T-helper 2 cell treated with Interferon-gamma antibody and Interleukin-4, amounts not matched to agents 5 μg/mL and 100 μg/mL, for 36 hours (primary cell): ENCODE measurements around the gene FOXP2.

Source experiments
- DNase-seq: peaks from one replicate; pipeline ENCODE4 v3.0.0; 2021; ENCODE audit warnings: low spot score
- H3K27ac Mint-ChIP-seq: one replicate; pipeline ENCODE4 v1.8.0; 2021; ENCODE audit warnings: mild to moderate bottlenecking, mixed read lengths
- H3K27me3 Mint-ChIP-seq: one replicate; pipeline ENCODE4 v1.8.0; 2021; ENCODE audit warnings: low read depth, mixed read lengths
- H3K36me3 Mint-ChIP-seq: one replicate; pipeline ENCODE4 v1.8.0; 2021; ENCODE audit warnings: low read depth, mixed read lengths
- H3K4me1 Mint-ChIP-seq: one replicate; pipeline ENCODE4 v1.8.0; 2021; ENCODE audit warnings: low read depth, mixed read lengths
- H3K4me3 Mint-ChIP-seq: one replicate; pipeline ENCODE4 v1.8.0; 2022; ENCODE audit warnings: mild to moderate bottlenecking, moderate library complexity, mixed read lengths
- H3K9me3 Mint-ChIP-seq: one replicate; pipeline ENCODE4 v1.8.0; 2021; ENCODE audit warnings: mixed read lengths

The FOXP2 gene

DNA sequence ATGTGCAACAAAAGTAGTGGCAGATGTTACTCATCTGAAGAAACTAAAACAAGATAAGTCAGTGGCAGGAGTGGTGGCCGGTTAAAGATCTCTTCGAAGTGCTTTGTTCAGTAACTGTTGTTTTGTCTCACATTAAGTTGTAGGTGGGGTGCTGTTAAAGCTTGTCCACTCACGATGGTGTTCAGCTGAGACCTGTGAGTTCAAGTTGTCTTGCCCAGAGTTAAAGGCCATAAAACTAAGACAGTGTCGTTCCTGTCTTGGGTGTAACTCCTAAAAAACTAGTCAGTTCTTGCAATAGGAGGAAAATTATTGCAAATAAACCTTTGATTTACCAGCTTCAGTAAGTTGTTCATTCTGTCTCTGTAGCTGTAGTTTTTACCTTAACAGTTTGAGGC lies 857 bp upstream of the FOXP2 start:
- H3K9me3 Mint-ChIP-seq: no peaks in the 10 kb centered on the region
- no peak for DNase-seq
- no peaks in the 10 kb centered on the region for H3K27me3 Mint-ChIP-seq
- H3K27ac Mint-ChIP-seq: no peak overlapping the region
- no peaks in the 10 kb centered on the region for H3K4me1 Mint-ChIP-seq
- H3K4me3 Mint-ChIP-seq: no peak overlapping the region
- no peaks in the 10 kb centered on the region for H3K36me3 Mint-ChIP-seq

DNA sequence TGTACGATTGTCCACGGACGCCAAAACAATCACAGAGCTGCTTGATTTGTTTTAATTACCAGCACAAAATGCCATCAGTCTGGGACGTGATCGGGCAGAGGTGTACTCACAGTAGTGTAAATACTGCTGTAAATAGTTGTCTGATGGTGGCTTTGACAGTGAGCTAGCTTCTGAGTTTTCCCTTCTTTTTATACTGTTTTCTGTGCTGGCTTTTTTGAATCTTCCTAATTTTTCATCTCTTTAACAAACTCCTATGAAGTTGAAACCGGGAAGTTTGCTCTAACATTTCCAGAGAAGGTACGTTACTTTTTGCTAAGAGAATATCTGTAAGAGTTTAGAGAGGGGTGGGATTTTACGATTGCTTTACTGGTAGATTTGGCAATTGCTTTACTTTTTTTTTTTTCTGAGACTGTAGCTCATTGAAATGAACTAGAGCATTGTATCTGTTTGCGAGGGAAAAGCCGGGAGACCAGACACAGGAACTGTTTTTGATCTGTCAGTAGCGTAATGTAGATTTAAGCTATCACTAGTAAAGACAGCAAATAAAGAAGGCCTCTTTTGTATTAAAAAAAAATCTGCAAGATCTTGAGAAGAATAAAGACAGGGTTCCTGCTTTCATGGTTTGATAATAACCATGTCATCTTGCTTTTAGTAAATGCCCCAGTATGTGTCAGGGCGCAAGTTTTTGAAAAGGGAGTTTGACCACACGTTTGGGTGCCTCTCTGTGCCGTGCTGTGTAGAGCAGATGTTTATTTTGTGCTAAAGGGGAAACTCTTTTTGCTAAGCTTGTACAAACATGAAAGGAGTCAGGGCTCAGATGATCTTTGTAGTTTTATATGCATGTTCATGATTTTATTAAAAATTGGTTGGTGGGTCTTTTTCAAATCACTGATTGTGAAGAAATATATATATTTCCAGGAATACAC lies 712 bp downstream of the FOXP2 start:
- Mint-ChIP-seq H3K4me1 (no peaks in the 10 kb centered on the region), H3K4me3 (no peak overlapping the region), H3K36me3 (no peaks in the 10 kb centered on the region), H3K27ac (no peak overlapping the region), H3K27me3 (no peaks in the 10 kb centered on the region), H3K9me3 (no peaks in the 10 kb centered on the region)
- DNase-seq: no peak

DNA sequence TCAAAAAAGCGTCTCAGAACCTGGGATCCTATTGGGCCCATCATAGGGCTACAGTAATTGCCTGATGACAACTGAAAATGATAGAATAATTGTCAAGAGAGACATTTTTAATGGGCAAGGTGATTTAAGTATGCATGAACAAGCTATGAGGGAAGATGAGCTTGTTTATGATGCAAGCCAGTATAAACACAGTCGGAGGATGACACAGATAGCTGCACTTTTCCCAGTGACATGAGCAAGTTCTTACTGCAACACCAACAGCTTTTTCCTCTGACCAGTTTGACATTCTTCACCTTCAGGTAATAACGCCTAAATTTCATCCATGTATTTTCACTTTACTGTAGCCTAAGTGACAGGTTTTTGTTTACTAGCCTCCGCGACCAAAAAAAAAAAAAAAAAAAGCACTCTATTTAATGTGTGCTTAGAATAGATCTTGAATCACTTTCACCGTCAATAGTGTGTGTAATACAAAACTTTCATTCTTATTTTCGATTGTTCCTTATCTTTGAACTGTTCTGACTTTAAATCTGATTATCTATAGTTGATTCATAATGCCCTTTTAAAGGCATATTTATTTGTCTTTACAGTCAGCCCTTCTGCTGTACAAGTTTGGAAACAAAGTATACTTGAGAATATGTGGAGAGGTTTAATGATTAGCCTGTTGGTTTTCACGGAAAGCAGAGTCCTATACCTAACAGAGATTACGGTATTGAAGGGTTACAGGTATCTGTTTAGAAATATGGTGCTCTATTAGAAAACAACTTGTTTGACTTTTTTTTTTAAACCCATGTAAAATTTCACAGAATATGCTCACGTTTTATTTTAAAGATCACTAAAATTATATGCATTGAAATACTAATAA lies 1.7 kb downstream of the FOXP2 start:
- no peaks in the 10 kb centered on the region for H3K36me3 Mint-ChIP-seq

DNA sequence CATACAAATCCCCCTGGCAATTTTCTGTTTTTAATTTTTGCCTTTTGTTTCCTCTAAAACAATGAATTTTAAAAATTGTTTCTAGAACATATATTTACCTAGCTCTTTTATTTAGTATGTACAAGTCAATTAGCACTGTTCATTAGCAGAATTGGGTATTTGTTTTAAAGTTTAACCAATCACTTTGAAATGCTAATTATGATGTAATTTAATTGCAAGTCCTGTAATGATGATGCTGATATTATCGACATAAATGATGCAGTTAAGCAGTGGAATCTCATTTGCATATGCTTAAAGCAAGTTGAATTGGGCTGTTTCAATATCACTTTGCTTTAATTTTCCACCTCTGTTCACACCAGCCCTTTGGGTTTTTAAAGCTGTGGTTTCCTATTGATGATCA lies 2.7 kb downstream of the FOXP2 start:
- Mint-ChIP-seq H3K27me3 (no peaks in the 10 kb centered on the region), H3K4me3 (no peak overlapping the region), H3K9me3 (no peaks in the 10 kb centered on the region), H3K4me1 (no peaks in the 10 kb centered on the region), H3K36me3 (no peaks in the 10 kb centered on the region), H3K27ac (no peak overlapping the region)
- no peak for DNase-seq

More for the DNA sequence above, 1.7 kb downstream of the FOXP2 start:
- Mint-ChIP-seq H3K27me3 (no peaks in the 10 kb centered on the region), H3K9me3 (no peaks in the 10 kb centered on the region), H3K27ac (no peak overlapping the region), H3K4me1 (no peaks in the 10 kb centered on the region), H3K4me3 (no peak overlapping the region)
- no peak for DNase-seq

DNA sequence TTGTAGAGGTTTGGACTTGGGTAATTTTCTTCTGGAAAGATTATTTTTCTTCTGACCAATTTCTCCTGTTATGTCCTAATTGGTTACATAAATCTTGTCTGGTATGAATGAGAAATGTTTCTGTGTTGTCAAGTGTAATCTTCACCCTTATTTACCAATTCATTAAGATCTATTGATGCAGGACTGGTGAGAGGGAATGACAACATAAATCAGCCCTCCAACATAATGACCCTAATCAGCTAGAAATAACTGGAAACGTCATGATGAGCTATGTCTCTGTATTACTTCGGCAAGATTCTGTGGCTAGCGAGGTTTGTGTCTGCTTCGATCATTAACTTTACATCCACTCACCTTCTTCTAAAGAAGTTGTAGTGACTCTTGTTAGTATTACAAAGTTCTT lies 3.5 kb downstream of the FOXP2 start:
- Mint-ChIP-seq H3K4me3 (no peak overlapping the region), H3K36me3 (no peaks in the 10 kb centered on the region), H3K9me3 (no peaks in the 10 kb centered on the region), H3K27ac (no peak overlapping the region), H3K4me1 (no peaks in the 10 kb centered on the region), H3K27me3 (no peaks in the 10 kb centered on the region)
- no peak for DNase-seq

DNA sequence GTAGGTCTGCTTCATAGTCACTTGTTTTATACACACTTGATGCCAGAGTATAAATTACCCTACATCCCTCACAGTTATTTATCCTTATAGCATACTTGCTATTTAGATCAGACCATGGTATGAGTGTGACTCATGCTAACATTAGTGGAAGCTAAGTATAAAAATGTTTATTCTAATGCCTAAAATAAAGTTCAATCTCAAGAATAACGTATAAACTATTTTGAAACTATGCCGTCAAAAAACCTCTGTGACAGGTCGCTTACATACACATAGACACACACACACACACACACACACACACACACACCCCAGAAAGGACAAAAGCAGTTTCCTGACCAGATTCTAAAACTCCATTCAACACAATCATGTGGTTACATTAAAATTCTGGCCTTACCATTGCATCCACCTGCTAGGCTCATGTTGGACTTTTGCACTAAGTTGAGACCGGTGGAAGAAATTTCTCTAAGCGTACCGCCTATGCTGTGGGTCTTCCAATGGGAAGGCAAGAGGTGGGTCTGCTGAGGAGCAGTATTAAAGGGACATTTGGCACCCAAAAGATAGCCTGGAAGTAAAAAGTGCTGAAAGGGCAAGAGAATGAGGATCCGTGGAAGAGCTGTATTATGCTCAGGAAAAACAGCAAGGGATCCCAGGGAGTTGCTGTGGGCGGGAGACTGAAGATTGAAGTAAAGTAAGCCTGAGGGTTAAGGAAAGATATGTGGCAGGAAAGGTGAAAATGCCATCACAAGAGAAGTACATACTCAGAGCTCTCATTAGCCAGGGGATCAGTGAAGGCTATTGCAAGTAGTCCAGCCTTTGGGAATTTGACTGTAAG lies 5.0 kb downstream of the FOXP2 start:
- no peak for DNase-seq
- Mint-ChIP-seq H3K4me3 (no peak overlapping the region), H3K4me1 (no peaks in the 10 kb centered on the region), H3K27ac (no peak overlapping the region), H3K27me3 (no peaks in the 10 kb centered on the region), H3K9me3 (no peaks in the 10 kb centered on the region), H3K36me3 (no peaks in the 10 kb centered on the region)

DNA sequence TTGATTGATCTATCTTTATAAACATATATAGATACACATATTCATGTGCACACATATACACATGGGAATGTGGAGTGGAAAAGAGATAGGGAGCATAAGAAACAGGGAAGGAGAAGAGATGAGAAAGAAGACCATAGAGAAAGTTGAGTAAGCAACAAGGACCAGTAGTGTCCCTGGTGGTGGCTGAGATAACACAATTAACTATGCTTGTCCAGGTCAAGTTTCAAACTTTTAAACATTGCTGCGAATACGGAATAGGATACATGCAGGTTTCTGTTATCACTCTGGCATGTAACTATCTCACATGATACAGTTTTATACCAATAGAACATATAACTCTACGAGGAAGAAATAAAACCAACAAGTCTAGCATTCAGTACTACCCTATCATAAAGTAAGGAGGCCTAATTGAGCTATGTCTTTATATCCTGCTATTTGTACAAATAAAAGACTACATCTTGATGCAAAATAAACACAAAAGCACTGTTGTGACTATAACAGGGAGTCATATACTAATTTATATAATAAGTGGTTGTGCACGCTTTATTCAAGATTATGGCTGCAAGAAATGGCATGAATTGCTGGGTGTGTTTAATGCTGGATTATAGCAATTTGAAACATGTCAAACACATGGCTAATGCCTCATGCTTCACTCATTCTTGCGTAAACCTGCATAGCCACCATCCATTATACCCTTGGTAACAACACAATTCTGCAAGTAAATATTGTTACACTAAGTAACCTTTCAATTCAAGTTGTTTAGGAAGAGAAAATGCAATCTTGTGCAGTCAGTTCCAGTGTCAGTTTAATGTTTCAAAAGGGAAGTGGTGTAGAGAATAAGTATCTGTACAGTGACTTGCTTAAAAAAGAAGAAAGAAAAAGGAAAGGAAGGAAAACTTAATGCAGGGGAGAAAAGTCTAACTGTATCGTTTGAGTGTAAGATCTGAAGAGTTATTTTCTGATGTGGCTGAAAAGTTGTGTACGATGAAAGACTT lies 8.2 kb downstream of the FOXP2 start:
- Mint-ChIP-seq H3K27me3 (no peaks in the 10 kb centered on the region), H3K27ac (no peak overlapping the region), H3K36me3 (no peaks in the 10 kb centered on the region), H3K4me1 (no peaks in the 10 kb centered on the region), H3K9me3 (no peaks in the 10 kb centered on the region), H3K4me3 (no peak overlapping the region)
- no peak for DNase-seq

DNA sequence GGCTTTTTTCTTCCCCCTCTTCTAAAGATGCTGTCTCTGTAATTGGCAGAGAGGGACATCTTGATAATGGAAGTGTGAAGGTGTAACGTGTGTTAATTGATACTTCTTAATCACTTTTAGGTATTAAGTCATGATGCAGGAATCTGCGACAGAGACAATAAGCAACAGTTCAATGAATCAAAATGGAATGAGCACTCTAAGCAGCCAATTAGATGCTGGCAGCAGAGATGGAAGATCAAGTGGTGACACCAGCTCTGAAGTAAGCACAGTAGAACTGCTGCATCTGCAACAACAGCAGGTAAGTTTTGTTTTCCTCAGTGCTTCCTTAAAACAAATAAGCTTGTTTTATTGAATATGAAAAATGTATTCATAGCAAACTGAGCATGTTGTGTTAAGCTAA lies 11.8 kb downstream of the FOXP2 start:
- no peak overlapping the region for H3K27ac Mint-ChIP-seq
- H3K9me3 Mint-ChIP-seq: no peaks in the 10 kb centered on the region
- no peaks in the 10 kb centered on the region for H3K27me3 Mint-ChIP-seq
- no peaks in the 10 kb centered on the region for H3K4me1 Mint-ChIP-seq
- no peak overlapping the region for H3K4me3 Mint-ChIP-seq
- no peaks in the 10 kb centered on the region for H3K36me3 Mint-ChIP-seq
- DNase-seq: no peak

DNA sequence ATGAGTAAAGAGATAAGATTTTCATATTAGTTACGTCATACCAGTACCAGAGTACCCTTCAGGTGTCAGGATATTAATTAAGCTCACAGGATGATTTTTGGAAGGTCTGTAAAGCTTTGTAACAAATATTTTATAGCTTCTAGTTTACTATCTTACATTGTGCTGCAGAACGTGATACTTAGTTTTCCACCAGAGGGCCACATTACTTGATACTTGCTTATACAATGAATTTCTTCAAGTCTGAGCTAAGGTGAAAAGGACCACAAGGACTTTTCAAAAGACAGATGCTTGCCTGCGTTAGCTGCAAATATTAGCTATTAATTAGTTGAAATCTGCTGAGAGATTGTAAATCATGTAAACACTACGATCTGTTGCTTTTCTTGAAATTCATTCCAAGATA lies 12.2 kb downstream of the FOXP2 start:
- Mint-ChIP-seq H3K4me1 (no peaks in the 10 kb centered on the region), H3K27me3 (no peaks in the 10 kb centered on the region), H3K27ac (no peak overlapping the region), H3K36me3 (no peaks in the 10 kb centered on the region), H3K4me3 (no peak overlapping the region), H3K9me3 (no peaks in the 10 kb centered on the region)
- DNase-seq: no peak

DNA sequence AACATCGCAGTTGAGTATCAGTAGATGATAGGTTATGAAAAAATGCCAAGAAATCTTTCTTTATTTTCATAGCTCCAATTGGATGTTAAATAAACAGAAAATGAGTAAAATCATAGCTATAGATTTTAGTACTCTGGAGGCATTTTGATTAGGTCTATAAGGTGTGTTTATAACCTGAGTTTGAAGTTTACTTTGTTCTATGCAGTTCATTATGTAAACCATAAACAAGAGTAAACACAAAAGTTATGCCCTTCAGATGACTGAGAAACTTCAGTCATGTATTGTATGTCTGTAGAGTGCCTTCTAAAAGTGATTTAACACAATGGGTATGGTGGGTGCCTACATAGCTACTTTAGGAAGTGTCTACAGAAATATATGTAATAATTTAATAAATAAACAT lies 13.6 kb downstream of the FOXP2 start:
- DNase-seq: no peak
- Mint-ChIP-seq H3K4me3 (no peak overlapping the region), H3K9me3 (no peaks in the 10 kb centered on the region), H3K4me1 (no peaks in the 10 kb centered on the region), H3K27me3 (no peaks in the 10 kb centered on the region), H3K36me3 (no peaks in the 10 kb centered on the region), H3K27ac (no peak overlapping the region)

DNA sequence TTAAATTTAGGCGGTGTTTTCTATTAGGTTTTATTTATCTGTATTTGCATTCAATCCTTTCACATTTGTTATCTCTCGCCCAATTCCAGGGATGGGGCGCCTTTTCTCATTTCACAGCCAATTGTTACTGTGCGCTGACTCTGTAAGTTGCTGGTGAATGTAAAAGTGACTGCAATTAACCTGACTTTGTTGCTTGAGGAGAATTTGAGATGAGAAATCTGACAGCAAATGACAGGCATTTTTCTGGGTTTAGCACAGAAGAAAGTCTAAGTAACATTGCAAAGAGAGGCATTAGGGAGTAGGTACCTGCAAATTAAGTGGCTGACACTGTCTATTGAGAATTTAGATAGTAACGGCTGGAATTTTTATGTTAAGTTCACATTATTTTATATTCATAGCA lies 16.6 kb downstream of the FOXP2 start:
- Mint-ChIP-seq H3K27ac (no peak overlapping the region), H3K4me3 (no peak overlapping the region), H3K4me1 (no peaks in the 10 kb centered on the region), H3K9me3 (no peaks in the 10 kb centered on the region), H3K36me3 (no peaks in the 10 kb centered on the region), H3K27me3 (no peaks in the 10 kb centered on the region)
- DNase-seq: no peak

DNA sequence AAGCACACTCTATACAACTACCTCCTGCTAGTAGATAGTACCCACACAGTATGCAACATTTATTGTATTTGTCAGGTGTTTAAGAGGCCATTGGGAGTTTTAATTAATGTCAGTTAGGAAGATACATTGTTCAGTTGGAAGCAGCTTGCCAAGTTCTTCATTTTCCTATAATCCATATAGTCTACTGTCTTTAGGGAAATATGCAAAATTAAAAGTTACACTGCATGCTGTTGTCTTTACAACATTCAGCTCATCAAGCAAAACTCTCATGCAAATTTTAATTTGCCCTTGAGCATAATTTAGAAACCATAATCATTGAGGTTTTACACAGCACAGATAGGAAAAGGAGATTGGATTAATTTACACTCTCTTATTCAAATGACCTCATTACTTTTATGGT lies 17.4 kb downstream of the FOXP2 start:
- H3K27me3 Mint-ChIP-seq: no peaks in the 10 kb centered on the region
- no peaks in the 10 kb centered on the region for H3K4me1 Mint-ChIP-seq
- H3K9me3 Mint-ChIP-seq: no peaks in the 10 kb centered on the region
- no peak for DNase-seq
- H3K27ac Mint-ChIP-seq: no peak overlapping the region
- no peak overlapping the region for H3K4me3 Mint-ChIP-seq
- no peaks in the 10 kb centered on the region for H3K36me3 Mint-ChIP-seq

DNA sequence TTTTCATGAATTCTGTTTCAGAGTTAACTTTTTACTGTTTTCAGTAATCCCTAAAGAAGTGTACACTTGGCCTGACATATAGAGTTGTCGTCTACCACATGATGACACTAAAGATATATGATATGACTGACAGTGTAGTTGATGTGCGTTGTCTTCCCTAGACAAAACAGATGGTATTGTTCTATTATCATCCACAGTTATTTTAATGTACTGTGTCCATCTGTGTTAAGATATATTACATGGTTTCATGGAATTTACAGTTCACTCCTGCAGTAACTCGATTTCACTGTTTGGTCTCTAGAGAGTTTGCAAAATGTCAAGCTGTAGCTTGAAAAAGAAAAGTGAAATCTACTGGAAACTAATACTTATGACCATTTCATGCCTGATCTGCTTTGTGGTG lies 18.1 kb downstream of the FOXP2 start:
- Mint-ChIP-seq H3K4me1 (no peaks in the 10 kb centered on the region), H3K4me3 (no peak overlapping the region), H3K27me3 (no peaks in the 10 kb centered on the region), H3K9me3 (no peaks in the 10 kb centered on the region), H3K36me3 (no peaks in the 10 kb centered on the region), H3K27ac (no peak overlapping the region)
- no peak for DNase-seq
